ENCODE results near the gene ZNF362.

DNA sequence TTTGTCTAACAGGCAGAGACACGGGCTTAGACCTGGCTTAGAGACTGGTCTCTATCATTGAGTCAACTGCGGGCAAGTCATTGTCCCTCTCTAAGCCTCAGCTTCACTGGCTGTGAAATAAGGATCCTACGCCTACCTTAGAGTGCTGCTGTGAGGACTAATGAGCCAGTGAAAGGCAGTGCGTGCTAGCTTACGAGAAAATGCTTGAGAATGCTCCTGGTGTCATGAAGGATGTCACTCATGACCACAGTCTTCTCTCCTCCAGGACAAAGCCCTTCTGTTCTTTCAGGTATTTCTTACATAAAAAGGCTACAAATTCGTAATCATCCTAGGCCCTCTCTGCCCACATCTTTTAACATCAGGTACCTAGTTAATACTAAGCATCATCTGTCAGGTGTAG is 81.1 kb downstream of the ZNF362 start:
- TF ChIP-seq, protein P1, sequence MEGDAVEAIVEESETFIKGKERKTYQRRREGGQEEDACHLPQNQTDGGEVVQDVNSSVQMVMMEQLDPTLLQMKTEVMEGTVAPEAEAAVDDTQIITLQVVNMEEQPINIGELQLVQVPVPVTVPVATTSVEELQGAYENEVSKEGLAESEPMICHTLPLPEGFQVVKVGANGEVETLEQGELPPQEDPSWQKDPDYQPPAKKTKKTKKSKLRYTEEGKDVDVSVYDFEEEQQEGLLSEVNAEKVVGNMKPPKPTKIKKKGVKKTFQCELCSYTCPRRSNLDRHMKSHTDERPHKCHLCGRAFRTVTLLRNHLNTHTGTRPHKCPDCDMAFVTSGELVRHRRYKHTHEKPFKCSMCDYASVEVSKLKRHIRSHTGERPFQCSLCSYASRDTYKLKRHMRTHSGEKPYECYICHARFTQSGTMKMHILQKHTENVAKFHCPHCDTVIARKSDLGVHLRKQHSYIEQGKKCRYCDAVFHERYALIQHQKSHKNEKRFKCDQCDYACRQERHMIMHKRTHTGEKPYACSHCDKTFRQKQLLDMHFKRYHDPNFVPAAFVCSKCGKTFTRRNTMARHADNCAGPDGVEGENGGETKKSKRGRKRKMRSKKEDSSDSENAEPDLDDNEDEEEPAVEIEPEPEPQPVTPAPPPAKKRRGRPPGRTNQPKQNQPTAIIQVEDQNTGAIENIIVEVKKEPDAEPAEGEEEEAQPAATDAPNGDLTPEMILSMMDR (IDR thresholded peaks at IDR 0.05; ENCODE audit: low read depth, low read length, poor library complexity, severe bottlenecking): no peak
- no peak for TF ChIP-seq EZH2phosphoT487 (IDR thresholded peaks at IDR 0.05; ENCODE audit: borderline replicate concordance, low read length)
